Astrocyte of the hippocampus (primary cell): Measurements from ENCODE around the gene BBS5.
"Not testable (repeated sequence)": the region's sequence is repeated elsewhere in the genome, so short reads cannot be mapped to it uniquely, and the experiment has no call there.

Source experiments
- DNase-seq: peaks from one replicate; pipeline ENCODE4 v3.0.0; 2011; ENCODE audit warnings: low read depth, low spot score

The BBS5 gene

DNA sequence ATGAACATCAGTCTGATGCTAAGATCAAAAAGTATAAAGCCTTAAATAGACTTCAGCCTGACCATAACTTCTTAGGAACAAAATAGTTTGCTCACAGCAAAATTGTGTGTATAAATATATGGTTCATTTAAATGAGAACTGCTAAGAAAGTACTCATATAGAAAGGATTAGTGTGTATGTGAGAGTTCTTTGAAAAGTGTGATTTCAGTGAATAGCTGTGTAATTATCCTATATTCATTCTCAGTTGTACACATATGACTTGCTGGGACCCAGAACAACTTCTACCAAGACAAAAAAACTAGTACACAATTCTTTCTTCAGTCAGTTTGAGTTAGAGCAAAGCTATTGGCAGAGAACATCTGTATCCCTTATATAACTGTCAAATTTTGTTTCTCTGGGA, 7.2 kb downstream of the BBS5 start:
- no peak for DNase-seq

DNA sequence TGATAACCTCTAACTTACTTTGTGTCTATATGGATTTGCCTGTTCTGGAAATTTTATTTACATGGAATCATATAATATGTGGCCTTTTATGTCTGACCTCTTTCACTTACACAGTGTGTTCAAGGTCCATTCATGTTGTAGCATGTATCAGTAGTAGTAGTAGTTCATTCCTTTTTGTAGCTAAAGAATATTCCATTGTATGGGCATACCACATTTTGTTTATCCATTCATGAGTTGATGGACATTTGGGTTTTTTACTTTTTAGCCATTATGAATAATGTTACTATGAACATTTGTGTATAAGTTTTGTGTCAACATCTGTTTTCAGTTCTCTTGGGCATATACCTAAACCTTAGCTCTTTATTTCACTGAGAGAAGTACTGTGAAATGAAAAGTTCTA, 11.5 kb downstream of the BBS5 start:
- DNase-seq, result no peak

DNA sequence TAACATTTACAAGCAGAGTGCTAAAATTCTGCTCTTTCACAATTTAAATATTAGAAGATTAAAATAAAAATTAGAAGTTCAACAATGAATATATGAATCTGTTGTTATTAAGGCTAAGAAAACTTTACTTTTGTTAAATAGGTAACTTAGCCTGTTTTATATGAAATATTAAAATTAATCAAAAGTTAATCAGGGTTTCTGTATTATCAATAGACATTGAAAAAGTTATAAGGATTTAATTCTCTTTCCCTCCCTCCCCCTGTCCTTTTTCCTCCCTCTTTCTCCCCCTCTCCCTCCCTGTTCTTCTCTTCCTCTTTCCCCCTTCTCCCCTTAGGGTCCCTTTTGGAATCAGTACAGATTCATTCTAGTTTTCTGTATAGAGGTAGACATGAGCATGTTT, 12.1 kb downstream of the BBS5 start:
- DNase-seq, result no peak

DNA sequence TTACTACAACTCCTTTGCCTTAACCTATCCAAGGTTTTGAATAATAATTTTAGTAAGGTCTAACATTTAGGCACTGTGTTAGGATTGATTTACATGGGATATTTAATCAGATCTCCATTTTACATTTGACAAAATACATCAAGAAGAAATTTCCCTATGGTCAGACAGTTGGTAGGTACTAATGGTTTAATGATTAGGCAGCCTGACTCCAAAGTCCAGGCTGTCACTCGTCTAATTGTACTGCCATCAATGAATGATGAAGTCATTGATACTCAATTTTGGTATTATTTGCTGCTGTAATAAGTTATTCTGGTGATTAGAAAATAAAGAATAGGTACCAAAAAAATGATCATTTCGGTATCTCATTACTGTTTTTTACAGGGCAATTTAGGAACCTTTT, 14.1 kb downstream of the BBS5 start:
- no peak for DNase-seq

DNA sequence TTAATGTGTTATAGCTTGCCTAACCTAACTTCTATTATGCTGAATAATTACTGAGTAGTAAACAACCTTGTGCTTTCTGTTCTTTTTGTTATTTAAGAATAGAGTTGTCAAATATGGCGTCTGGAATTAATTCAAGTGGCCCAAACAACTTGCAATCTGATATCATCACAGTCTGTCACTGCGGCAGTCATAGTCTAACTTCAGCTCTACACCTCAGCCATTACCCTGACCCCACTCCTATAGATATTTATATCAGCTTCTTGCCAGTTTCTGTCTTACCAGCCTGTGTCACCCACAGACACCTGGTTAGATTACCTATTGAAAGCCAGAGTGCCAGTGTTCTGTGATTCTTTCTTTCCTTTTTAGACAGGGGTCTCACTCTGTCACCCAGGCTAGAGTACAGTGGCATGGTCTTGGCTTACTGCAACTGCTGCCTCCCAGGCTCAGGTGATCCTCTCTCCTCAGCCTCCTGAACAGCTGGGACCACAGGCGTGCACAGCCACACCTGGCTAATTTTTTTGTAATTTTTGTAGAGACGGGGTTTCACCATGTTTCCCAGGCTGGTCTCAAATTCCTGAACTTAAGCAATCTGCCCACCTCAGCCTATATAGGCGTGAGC, 16.1 kb downstream of the BBS5 start:
- no peak for DNase-seq

DNA sequence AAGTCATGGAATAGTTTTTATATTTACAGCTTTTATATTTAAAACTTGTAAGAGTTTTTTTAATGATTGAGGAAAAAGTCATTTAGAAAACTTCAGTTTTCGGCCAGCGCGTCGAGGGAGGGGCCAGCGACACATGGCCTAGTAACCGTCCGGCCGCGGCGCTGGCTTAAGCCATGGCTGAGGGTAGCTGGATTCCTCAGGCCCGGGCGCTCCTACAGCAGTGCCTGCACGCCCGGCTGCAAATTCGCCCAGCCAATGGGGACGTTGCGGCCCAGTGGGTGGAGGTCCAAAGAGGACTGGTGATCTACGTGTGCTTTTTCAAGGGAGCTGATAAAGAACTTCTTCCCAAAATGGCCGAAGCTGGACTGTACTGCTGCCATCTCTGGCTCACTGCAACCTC, 25.4 kb downstream of the BBS5 start:
- DNase-seq, result no peak

DNA sequence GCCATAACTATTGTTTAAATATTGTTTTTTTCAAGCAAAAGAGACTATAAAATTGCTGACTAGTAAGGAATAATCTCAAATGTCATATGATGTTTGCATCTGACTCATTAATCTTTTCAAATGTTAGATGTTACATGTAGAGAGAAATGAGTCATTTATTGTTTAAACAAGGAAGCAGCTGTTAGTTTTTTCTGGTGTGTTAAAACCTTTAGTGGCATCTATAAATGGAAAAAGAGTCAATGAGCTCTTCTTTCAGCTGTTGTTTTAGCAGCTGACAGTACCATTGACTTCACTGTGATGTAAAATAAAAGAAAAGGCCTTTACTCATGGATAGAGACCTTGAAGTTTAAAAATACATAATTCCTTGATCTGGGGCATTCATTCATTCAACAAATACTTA, 28.4 kb downstream of the BBS5 start:
- DNase-seq, result no peak

DNA sequence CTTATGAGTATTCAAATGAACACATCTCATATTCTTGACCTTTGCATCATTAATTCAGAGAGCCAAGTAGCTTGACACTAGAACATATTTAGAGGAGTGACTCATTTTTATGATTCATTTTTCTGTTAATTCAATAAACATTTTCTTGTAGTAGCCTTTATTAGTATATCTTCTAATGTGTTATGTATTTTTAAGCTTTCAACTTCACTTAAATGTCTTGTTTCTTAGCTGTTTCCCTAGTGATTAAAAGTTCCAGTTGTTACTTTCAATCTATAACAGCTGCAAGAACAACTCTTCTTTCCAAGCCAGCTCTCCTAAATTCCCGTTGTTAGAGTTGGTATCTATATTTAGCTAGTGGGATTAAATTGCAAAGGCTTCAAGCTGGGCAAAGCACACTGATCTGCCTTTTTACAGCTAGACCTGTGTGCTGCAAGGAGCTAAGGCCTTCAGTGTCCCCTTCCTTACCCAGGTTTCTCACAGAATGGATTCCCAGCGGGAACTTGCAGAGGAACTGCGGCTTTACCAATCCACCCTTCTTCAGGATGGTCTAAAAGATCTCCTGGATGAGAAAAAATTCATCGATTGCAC, 30.1 kb downstream of the BBS5 start, which contains the start of gene KLHL41:
Gene KLHL41, plus strand, starts transcription at position 405 of the 588 bp plus-strand sequence. Its CDS starts 77 bp downstream, at position 482.
- DNase-seq, result no peak

DNA sequence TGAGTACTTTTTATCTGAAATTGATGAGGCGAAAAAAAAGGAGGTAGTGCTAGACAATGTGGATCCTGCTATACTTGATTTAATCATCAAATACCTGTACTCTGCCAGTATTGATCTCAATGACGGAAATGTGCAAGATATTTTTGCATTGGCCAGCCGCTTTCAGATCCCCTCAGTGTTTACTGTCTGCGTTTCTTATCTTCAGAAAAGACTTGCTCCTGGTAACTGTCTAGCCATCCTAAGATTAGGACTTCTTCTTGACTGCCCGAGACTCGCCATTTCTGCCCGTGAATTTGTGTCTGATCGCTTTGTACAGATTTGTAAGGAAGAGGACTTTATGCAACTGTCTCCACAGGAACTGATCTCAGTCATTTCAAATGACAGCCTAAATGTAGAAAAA, 30.7 kb downstream of the BBS5 start:
- DNase-seq, result no peak

DNA sequence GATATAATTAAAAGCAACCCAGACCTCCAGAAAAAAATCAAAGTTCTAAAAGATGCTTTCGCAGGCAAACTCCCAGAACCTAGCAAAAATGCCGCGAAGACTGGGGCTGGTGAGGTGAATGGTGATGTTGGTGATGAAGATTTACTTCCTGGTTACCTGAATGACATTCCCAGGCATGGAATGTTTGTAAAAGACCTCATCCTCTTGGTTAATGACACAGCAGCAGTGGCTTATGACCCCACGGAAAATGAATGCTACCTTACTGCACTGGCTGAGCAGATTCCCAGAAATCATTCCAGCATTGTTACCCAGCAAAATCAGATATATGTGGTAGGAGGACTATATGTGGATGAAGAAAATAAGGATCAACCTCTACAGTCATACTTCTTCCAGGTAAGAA, 31.2 kb downstream of the BBS5 start:
- no peak for DNase-seq

DNA sequence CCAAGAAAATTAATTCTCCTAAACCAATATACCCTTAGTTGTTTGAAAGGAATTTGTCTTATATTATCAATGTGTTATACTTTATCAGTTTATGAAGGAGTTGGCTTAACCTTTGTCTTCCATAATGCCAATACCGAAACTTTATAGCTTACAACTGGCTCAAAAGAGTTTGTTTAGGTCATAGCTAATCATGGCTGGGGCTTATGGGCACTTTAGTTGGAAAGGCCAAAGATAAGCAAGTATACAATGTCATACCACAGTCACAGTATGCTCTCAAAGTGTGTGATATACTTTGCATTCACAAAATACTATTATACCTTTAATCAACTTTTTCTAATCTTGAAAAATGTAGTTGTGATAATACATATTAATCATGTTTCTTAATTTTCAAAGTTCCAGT, 32.5 kb downstream of the BBS5 start:
- DNase-seq, result no peak

DNA sequence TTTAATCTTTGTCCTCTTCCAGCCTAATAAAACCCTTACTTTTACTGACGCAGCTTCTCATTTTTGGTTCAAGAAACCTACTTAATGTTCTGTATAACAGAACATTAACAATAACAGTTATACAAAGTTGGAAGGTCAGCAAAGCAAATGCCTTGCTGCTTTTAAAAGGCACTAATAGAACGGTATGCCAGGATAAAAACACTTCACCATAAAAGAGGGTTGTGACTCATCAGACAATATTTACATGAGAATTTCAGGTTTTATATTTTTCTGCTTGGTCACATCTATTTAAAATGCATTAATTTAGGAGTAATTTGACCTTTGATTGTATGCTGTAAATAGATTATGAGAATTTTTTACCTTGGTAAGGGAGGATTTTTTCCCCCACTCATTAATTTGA, 33.2 kb downstream of the BBS5 start:
- DNase-seq, result peak; percentile 24

DNA sequence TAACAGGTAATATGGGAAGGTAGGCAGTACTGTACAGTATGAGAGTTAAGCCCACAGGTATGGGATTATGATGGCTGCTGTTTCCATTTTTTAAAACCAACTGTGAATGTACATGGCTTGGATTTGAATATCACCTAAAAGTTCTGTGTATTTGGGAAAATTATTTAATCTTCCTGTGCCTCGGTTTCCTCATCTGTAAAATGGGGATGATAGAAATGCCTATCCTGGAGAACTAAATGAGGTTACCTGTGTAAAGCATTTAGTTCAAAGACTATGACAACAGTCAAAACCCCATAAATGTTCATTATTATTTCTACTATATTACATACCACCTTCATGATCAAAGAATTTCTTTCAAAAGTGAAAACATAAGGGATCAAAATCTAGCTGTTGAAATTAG, 33.8 kb downstream of the BBS5 start:
- no peak for DNase-seq

DNA sequence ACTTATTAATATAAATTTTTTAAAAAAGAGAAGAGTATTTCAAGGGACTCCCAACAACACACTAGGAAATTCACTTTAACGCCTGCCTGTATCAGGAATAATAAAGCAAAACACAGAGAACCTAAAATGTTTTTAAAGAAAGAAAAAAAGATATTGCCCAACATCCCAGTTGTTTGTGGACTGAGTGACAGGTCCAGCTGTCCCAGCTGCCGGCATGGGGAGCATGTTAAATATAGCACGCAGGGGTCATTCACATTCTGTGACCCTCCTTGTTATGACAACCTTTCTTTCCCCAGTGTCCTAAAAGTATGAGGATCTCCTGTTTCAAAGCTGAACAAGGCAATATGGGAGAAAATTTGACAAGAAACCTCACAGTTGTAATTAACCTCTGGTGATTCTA, 34.6 kb downstream of the BBS5 start:
- DNase-seq, result no peak

DNA sequence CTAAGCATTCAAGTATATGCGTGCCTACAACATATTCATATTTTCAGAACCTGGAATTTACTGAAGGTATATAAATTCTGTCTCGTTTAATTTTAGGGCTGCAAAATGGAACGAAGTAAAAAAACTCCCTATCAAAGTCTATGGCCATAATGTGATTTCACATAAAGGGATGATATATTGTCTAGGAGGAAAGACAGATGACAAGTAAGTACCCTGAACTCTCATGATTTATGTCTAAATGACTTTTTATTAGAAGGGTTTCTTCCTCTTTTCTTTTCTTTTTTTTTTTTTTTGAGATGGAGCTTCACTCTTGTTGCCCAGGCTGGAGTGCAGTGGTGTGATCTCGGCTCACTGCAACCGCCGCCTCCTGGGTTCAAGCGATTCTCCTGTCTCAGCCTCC, 35.5 kb downstream of the BBS5 start:
- not testable (repeated sequence) for DNase-seq

DNA sequence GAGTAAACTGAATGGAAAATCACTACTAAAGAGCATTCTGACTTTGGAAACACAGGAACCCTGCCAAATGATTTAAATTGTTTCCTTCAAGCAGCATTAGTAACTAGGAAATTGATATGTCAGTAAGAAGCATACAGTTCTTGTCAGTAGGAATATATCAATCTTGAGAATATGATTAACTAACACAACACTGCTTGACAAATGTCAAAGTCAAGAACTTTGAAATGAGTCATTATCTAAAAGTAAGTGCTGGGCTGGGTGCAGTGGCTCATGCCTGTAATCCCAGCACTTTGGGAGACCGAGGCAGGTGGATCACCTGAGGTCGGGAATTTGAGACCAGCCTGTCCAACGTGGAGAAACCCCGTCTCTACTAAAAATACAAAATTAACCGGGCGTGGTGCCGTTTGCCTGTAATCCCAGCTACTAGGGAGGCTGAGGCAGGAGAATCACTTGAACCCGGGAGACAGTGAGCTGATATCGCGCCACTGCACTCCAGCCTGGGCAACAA, 37.2 kb downstream of the BBS5 start:
- not testable (repeated sequence) for DNase-seq

DNA sequence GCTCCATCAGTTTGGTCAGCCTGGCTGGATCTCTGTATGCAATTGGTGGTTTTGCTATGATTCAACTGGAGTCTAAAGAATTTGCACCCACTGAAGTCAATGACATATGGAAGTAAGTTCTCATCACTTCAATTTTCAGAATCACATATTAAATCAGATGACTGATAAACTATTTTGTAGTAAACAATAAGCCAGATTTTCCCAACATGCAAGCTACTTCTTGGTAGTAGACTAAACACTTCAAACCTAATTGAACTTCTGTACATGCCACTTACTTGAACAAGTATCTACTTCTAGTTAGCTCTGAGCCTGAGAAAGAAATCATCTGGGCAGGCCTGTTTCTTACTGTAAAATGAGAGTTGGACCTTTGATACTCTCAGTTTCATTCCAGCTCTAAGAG, 41.6 kb downstream of the BBS5 start:
- DNase-seq, result no peak

DNA sequence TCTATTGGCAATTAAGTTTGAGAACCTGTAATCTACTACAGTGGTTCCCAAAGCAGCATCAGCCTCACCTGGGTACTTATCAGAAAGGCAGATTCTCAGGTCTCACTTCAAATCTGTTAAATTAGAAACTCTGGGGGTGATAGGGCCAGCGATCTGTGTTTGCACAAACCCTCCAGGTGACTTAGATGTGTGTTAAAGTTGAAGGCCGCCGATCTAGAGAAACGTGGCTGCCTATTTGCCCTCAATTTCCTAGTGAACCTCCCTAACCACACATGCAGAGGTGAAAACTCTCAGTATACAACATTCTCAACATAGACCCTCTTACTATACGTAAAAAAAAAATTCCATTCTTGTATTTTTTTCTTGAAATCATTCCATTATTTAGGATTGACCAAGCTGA, 44.4 kb downstream of the BBS5 start:
- DNase-seq, result no peak

DNA sequence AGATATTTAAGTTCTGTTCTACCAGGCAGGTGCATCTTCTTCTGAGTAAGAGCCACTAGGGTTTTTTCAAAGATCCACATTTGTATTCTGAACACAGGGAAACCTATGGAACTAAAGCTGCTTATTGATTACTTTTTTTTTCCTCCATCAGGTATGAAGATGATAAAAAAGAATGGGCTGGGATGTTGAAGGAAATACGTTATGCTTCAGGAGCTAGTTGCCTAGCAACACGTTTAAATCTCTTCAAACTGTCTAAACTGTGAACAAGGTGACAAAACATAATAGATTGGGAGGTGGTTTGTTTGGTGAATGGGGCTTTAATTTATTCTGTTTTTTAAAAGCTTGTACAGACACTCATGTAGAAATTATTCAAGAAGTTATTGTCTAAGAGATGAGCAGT, 46.1 kb downstream of the BBS5 start:
- DNase-seq, result no peak

DNA sequence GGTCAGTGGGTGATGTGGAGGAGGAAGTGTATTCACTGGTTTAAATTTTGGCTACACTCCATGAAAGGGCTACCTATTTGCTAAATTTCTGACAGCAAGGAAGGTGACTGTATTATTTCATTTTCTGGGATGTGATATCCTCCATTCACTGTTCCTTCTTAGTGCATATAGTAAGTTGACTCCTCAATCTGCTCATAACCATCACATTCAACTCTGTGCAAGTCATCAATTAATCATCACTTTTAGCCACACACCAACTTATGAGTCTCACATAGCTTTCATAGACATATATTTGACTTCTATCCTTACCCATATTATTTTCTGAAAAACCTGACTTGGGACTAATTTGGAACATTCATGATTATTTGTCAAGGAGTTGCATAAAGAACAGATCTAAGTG, 47.2 kb downstream of the BBS5 start:
- no peak for DNase-seq

DNA sequence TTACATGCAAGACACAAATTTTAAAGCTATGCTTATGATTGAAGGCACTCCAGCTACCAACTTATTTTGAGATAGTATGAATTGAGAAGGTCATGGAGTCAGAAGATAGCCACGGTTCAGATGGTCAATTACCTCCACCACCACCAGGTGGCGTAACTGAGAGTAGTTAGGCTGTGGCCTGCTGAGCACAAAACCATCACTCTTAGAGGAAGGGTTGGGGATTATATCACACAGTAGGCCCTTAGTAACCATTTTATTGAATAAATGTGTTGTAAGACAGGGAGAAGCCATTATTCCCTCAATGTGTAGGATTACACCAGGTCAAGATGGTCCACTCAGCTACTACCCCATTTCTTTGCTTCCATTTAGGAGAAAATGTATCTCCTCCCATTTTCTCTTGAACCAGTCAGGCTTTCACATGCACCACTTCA, 49.0 kb downstream of the BBS5 start:
- peak; percentile 67 for DNase-seq

DNA sequence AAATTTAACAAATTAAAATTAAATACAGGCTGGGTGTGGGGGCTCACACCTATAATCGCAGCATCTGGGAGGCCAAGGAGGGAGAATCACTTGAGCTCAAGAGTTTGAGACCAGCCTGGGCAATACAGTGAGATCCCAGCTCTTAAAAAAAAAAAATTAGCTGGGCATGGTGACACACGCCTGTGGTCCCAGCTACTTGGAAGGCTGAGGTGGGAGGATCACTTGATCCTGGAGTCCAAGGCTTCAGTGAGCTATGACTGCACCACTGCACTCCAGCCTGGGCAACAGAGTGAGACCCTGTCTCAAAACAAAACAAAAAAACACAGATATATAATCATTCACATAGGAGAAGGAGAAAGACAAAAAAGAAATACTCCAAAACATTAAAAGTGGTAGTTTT, 60.2 kb downstream of the BBS5 start:
- DNase-seq, result not testable (repeated sequence)

DNA sequence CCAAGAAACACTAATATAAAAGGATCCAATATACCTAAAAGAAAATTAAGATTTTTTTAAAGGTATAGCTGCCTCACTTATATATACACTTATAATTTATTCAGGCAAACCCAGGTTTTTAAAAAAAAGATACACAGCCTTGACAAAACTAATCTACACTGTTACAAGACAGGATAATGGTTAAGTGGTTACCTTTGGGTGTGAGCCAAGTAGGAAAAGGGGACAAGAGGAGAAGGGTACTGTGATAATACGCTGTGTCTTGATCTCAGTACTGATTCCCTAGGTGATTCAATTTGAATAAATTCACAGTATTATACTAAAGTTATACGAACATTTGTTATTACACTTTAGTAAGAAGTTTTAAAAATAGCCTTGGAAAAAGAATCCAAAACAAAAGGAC, 60.9 kb downstream of the BBS5 start:
- DNase-seq, result no peak

DNA sequence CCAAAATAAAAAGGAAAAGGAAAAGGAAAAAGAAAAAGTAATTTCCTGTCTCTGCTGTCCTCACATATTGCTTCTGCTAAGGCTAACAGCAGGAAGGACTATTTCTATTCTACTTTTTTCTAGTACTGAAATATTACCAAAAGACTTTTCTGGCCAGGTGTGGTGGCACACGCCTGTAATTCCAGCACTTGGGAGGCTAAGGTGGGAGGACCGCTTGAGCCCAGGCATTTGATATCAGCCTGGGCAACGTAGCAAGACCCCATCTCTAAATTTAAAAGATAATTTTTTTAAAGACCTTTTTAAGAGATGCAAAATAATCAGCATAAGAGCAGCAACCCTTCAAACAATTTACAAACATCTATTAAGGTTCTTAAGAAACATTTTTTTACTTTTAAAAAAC, 63.1 kb downstream of the BBS5 start:
- no peak for DNase-seq
